Keratinocyte (primary cell): Measurements from ENCODE around the gene ERC2. TPM values are rescaled to one million over a fixed set of nuclear protein-coding genes. Genes with fewer than 3 reads are reported as not detected.

Experiments used
- DNase-seq: peaks from one replicate; pipeline ENCODE4 v3.0.0-alpha.2; 2011; ENCODE audit warnings: low read depth, missing footprints, low spot score
- FAIRE-seq: peaks from 2 replicates; lab custom pipeline; 2011; peaks lifted over from hg19 to GRCh38; lab: Jason Lieb, UNC
- H2AFZ ChIP-seq: 2 replicates; pipeline ENCODE4 v1.6.0; 2012; ENCODE audit warnings: low read length, control low read depth, inconsistent platforms; ENCODE audit not compliant: control insufficient read depth
- H3K27ac ChIP-seq: 2 replicates; pipeline ENCODE4 v1.5.1; 2011; ENCODE audit warnings: low read length; ENCODE audit not compliant: control insufficient read depth, insufficient read depth
- H3K27me3 ChIP-seq: 3 replicates; pipeline ENCODE4 v1.6.0; 2011; ENCODE audit warnings: low read length; ENCODE audit not compliant: control insufficient read depth, insufficient read depth; ENCODE audit errors: extremely low read depth
- H3K36me3 ChIP-seq, 2 experiments: 2 replicates in 1 of 2; 3 replicates in 1 of 2; pipeline ENCODE4 v1.5.1; 2011; ENCODE audit warnings: low read length in 2 of 2, mild to moderate bottlenecking in 1 of 2; ENCODE audit not compliant: control insufficient read depth in 2 of 2, insufficient read depth in 2 of 2; ENCODE audit errors: extremely low read depth in 1 of 2
- H3K4me1 ChIP-seq: 3 replicates; pipeline ENCODE4 v1.5.1; 2011; ENCODE audit warnings: low read length; ENCODE audit not compliant: control insufficient read depth, insufficient read depth; ENCODE audit errors: extremely low read depth
- H3K4me2 ChIP-seq: 3 replicates; pipeline ENCODE4 v1.6.0; 2011; ENCODE audit warnings: low read depth, low read length; ENCODE audit not compliant: control insufficient read depth, insufficient read depth; ENCODE audit errors: extremely low read depth
- H3K4me3 ChIP-seq, 3 experiments: fragments of 200-600 bp in 1 of 3; sonication (generic) in 1 of 3; 2 replicates in 2 of 3; 3 replicates in 1 of 3; pipeline ENCODE4 v1.5.1; 2011 to 2016; ENCODE audit warnings: low read length in 3 of 3, mild to moderate bottlenecking in 3 of 3, control low read depth in 2 of 3, inconsistent platforms in 1 of 3, low read depth in 1 of 3, mixed read lengths in 1 of 3, mixed run types in 1 of 3, moderate library complexity in 1 of 3; ENCODE audit not compliant: control insufficient read depth in 2 of 3, insufficient read depth in 2 of 3; ENCODE audit errors: extremely low read depth in 1 of 3
- H3K79me2 ChIP-seq: 2 replicates; pipeline ENCODE4 v1.6.0; 2012; ENCODE audit warnings: low read length; ENCODE audit not compliant: control insufficient read depth, insufficient read depth
- H3K9ac ChIP-seq: 3 replicates; pipeline ENCODE4 v1.6.0; 2011; ENCODE audit warnings: low read length; ENCODE audit not compliant: control insufficient read depth, insufficient read depth; ENCODE audit errors: extremely low read depth
- H3K9me1 ChIP-seq: 3 replicates; pipeline ENCODE4 v1.6.0; 2011; ENCODE audit warnings: low read length; ENCODE audit not compliant: control insufficient read depth, insufficient read depth; ENCODE audit errors: extremely low read depth
- H3K9me3 ChIP-seq: 2 replicates; pipeline ENCODE4 v1.5.1; 2012; ENCODE audit warnings: low read depth, low read length; ENCODE audit not compliant: control insufficient read depth
- H4K20me1 ChIP-seq: 3 replicates; pipeline ENCODE4 v1.6.0; 2011; ENCODE audit warnings: low read length; ENCODE audit not compliant: control insufficient read depth, insufficient read depth; ENCODE audit errors: extremely low read depth
- EZH2 ChIP-seq: IDR thresholded peaks from one replicate; pipeline ENCODE4 v1.6.1; 2012; ENCODE audit warnings: inconsistent platforms, mild to moderate bottlenecking, low read length, moderate library complexity
- dilution Hi-C: fragments of 300-500 bp; cut with MboI; formaldehyde crosslinking; loops from one replicate; pipeline ENCODE4 v1.7.0; 2020; ENCODE audit warnings: low sequenced_read_pairs; ENCODE audit not compliant: extremely low pct_ligation_motif_present
- polyA plus RNA-seq, 5 experiments: library from polyadenylated mRNA; depleted of rRNA in 3 of 5; stranded (reverse) in 3 of 5; stranded (forward) in 1 of 5; unstranded in 1 of 5; fragments of >200 nt; gene quantifications; 1 replicate in 1 of 5; 2 replicates in 3 of 5; 3 replicates in 1 of 5; pipeline versions ENCODE4 v1.2.1 to v1.2.3, GENCODE V29; 2011 to 2012; ENCODE audit warnings: missing spikeins in 2 of 5, low read depth in 1 of 5, low replicate concordance in 1 of 5
- TF ChIP-seq, protein P1 (sequence below), 3 experiments: IDR thresholded peaks in 1 of 3; conservative IDR thresholded peaks in 1 of 3; optimal IDR thresholded peaks in 1 of 3; 2 replicates in 2 of 3; 3 replicates in 1 of 3; pipeline versions ENCODE3 to v1.5.1; 2011; ENCODE audit warnings: low read length in 3 of 3, mild to moderate bottlenecking in 3 of 3, moderate library complexity in 2 of 3, control low read depth in 1 of 3, inconsistent platforms in 1 of 3; ENCODE audit not compliant: insufficient read depth in 2 of 3; ENCODE audit errors: extremely low read depth in 1 of 3

Gene ERC2
- polyA plus RNA-seq, 1 donor (not counting 4 experiments of a cell fraction or from before 2014, with no cell fraction given) = 0.08 TPM

DNA sequence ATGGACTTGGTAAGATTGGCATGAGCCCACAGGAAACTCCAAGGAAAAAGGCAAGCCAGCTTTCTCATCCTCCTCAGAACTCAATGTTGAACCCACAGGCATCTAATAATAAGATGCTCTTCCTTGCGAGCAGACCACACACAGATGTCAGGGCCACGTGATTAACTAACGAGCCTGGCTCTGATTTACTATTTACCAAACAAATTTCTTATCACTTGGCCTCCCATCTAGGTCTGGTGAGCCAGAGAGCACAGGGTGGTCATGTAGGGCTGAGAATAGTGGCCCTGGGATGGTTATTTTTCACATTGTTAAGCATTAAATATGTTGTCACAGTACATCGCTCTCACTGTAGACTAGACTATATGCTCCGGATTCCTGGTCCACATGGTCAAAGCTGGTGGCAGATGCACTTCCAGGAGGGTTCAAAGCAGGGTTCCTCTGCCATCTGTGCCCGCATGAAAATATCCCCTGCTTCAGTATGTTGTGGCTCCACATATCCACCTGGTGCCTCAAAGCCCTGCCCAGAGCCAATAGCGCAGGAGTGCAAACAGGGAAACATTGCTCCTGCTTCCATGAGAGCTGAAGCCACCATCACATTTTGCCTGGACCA is 508.7 kb downstream of the ERC2 start:
- Histone ChIP-seq H2AFZ (no peak overlapping the region), H3K4me1 (no peaks in the 10 kb centered on the region), H3K9me1 (no peaks in the 10 kb centered on the region), H3K4me2 (no peak overlapping the region), H3K79me2 (no peaks in the 10 kb centered on the region), H3K9me3 (no peaks in the 10 kb centered on the region), H4K20me1 (no peaks in the 10 kb centered on the region), H3K4me3 (no peak overlapping the region), H3K36me3 (no peaks in the 10 kb centered on the region), H3K27me3 (no peaks in the 10 kb centered on the region), H3K27ac (no peak overlapping the region), H3K9ac (no peak overlapping the region)
- no peak for DNase-seq
- dilution Hi-C loops = no loop called here
- FAIRE-seq = no peak
- TF ChIP-seq, protein P1, sequence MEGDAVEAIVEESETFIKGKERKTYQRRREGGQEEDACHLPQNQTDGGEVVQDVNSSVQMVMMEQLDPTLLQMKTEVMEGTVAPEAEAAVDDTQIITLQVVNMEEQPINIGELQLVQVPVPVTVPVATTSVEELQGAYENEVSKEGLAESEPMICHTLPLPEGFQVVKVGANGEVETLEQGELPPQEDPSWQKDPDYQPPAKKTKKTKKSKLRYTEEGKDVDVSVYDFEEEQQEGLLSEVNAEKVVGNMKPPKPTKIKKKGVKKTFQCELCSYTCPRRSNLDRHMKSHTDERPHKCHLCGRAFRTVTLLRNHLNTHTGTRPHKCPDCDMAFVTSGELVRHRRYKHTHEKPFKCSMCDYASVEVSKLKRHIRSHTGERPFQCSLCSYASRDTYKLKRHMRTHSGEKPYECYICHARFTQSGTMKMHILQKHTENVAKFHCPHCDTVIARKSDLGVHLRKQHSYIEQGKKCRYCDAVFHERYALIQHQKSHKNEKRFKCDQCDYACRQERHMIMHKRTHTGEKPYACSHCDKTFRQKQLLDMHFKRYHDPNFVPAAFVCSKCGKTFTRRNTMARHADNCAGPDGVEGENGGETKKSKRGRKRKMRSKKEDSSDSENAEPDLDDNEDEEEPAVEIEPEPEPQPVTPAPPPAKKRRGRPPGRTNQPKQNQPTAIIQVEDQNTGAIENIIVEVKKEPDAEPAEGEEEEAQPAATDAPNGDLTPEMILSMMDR (optimal IDR thresholded peaks at IDR 0.05 in 1 of 3, IDR thresholded peaks at IDR 0.05 in 1 of 3, conservative IDR thresholded peaks at IDR 0.05 in 1 of 3; ENCODE audit: extremely low read depth in 1 of 3, insufficient read depth in 2 of 3, low read length in 3 of 3) = no peak
- TF ChIP-seq EZH2 = no peak

- H3K9me1 ChIP-seq = no peaks in the 10 kb centered on the region
- no peaks in the 10 kb centered on the region for H3K9me3 ChIP-seq
- no peaks in the 10 kb centered on the region for H4K20me1 ChIP-seq
- H3K79me2 ChIP-seq = no peaks in the 10 kb centered on the region
- DNase-seq (no peak), FAIRE-seq (no peak)
- TF ChIP-seq, protein P1 (optimal IDR thresholded peaks at IDR 0.05 in 1 of 3, IDR thresholded peaks at IDR 0.05 in 1 of 3, conservative IDR thresholded peaks at IDR 0.05 in 1 of 3; ENCODE audit: extremely low read depth in 1 of 3, insufficient read depth in 2 of 3, low read length in 3 of 3) = no peak
- no peak for TF ChIP-seq EZH2
- H3K27me3 ChIP-seq = no peaks in the 10 kb centered on the region
- no peak overlapping the region for H2AFZ ChIP-seq
- dilution Hi-C loops = no loop called here
- no peaks in the 10 kb centered on the region for H3K4me1 ChIP-seq
- no peak overlapping the region for H3K9ac ChIP-seq
- no peak overlapping the region for H3K4me2 ChIP-seq
- no peak overlapping the region for H3K4me3 ChIP-seq
- H3K27ac ChIP-seq = no peak overlapping the region
- no peaks in the 10 kb centered on the region for H3K36me3 ChIP-seq
These were observed 509.7 kb downstream of the ERC2 start for GRCh38 chr3:55958605-55959004.
